Stimulated activated CD4-positive, alpha-beta T cell treated with anti-CD3 and anti-CD28 coated beads, Interleukin-12 subunit alpha, Interleukin-12 subunit beta, amount 100 ng/mL, for 48 hours (primary cell): ENCODE data around the gene CEMIP.
"Not testable (repeated sequence)": the region's sequence is repeated elsewhere in the genome, so short reads cannot be mapped to it uniquely, and the experiment has no call there.

Source experiments
- DNase-seq, 3 donors: peaks; one replicate each; pipeline ENCODE4 v3.0.0-alpha.2; 2020; ENCODE audit warnings: low read depth in 2 of 3, low spot score in 1 of 3

The CEMIP gene

DNA sequence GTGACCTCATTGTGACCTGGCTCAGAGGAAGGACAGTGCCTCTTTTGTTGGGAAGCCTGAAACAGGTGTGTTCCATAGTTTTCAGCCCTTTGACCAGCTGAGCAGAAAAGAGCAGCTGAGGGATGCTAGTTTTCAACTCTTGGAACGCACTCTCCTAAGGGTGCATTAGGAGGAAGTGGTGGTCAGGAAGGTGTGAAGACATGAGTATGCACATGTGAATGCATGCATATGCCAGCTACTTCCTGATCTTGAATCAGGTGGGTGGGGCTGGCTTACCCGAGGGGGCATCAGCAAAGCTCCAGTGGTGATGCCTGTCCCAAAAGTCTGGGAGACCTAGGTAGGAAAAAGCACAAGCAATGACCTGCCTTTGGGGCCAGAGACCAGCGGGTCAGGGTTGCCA is 23.3 kb upstream of the CEMIP start:
- DNase-seq: no peak

DNA sequence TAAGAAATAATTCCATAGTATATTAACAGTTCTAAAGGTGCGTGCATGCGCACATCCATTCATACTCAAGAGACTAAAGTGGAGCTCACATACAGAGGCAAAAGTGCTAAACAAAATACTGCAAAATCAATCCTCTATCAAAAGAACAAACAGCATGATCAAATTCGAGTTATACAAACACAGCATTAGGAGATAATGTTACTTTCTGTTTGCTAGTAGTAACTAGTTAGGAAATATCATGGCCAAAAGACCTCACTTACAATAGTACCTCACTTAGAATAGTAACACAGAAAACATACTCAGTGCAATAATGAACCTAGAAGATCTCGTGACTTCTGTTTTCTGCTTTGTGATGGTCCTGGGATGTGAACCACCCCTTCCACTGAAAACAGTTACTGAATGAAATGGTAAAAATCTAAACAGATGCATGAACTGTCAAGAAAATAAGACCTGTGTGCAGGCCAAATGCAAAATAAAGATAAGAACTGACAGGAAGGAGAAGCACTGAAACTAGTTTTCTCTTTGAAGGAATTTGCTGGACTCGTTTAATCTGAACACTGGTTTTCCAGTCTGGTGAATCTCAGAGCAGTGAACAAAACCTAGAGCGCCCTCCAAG is 20.9 kb upstream of the CEMIP start:
- DNase-seq: no peak

- DNase-seq: no peak
These were observed 18.2 kb upstream of the CEMIP start for GRCh38 chr15:80760960-80761359.

- no peak for DNase-seq
These were observed 17.4 kb upstream of the CEMIP start for GRCh38 chr15:80761754-80762153.

GRCh38 chr15:80763235-80763634 is 15.9 kb upstream of the CEMIP start:
- DNase-seq: not testable (repeated sequence)

GRCh38 chr15:80764535-80764934 is 14.6 kb upstream of the CEMIP start:
- DNase-seq: no peak

- DNase-seq: no peak
These were observed 12.9 kb upstream of the CEMIP start for GRCh38 chr15:80766275-80766674.

GRCh38 chr15:80768158-80768557 is 11.0 kb upstream of the CEMIP start:
- DNase-seq: no peak

GRCh38 chr15:80769153-80769828 is 9.9 kb upstream of the CEMIP start:
- no peak for DNase-seq

- no peak for DNase-seq
These were observed 9.1 kb upstream of the CEMIP start for GRCh38 chr15:80769829-80770705.

GRCh38 chr15:80773122-80773551 is 6.0 kb upstream of the CEMIP start:
- DNase-seq: no peak

DNA sequence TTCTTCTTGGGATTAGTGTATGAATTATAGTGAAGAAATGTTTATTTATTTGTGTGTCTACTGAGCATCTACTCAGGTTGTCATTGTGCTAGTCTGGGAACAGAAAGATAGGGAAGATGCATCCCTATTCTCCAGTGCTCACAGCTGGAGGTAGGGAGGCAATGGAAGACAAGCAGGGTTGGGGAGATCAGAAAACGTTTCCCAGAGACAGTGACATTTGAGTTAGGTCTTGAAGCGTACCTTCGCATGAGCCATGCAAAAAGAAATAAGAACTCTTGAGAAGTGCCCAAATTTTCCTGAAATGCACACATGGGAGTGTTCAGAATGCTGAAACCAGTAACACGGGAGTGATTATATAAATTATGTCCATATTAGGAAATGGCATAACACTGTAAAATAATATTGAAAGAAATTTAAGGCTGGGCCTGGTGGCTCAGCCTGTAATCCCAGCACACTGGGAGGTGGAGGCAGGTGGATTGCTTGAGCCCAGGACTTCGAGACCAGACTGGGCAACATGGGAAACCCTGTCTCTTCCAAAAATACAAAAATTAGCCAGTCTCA is 5.3 kb upstream of the CEMIP start:
- no peak for DNase-seq

DNA sequence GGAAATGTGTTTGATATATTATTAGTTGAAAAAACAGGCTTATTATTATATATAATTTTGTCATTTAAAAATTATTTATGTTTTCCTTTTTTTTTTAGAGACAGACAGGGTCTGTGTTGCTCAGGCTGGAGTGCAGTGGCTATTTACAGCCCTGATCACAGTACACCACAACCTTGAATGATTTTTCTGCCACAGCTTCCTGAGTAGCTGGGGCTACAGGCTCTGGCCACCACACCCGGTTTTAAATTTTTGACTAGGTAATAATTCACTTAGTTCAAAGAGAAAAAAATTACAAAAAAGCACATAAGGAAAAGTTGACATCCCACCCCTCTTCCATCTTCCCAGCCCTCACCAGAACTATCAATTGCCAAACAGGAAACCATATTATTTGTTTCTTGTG is 4.7 kb upstream of the CEMIP start:
- DNase-seq: no peak

DNA sequence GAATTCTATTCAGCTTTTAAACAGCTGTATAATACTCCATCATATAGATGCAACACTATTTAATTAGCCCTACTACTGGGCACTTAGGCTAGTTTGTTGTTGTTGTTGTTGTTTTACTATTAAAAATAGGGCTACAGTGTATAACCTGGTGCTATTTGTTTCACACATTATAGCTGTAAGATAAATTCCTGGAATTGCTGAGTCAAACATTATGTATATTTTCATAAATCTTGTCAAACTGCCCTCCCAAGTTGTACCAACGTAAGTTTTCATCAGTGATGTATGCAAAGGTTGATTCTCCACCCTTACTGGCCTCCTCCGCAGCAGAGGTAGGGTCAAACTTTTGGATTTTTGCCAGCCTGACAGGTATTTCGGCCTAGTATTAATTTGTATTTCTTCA is 3.8 kb upstream of the CEMIP start:
- DNase-seq: no peak

DNA sequence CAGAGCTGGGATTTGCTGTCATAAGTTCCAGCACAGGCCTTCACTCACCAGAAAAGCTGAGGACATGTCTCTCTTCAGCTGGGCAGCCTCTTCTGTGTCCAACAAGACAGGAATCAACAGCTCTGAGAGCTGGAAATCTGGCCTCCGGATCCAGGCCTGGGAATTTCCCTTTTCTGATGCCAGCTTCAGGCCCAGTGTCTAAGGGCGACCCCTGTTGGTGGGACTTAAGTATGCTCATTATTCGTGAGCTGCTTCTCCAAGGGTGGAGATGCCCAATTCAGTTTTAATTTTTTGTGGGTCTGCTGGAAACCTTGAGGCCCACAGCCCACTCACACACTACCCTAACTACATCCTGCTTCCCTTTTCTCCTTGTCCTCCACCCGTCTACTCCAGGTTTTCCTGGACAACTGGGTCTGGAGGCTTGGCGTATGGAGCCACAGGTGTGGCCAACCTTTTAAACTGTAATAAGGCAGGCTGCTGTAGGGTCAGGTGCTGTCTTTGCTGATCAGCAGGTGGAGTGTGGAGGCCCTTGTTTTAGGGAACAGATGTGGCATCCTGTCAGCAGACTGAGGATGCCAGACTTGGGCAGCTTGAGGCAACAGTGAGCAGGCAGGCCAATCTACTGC is 2.6 kb upstream of the CEMIP start:
- DNase-seq: peak; percentile 27 to 71 (median 65)

- DNase-seq: no peak
These were observed 2.0 kb upstream of the CEMIP start for GRCh38 chr15:80777137-80777536.

- no peak for DNase-seq
These were observed 1.1 kb upstream of the CEMIP start for GRCh38 chr15:80777826-80778620.

- no peak for DNase-seq
These were observed 578 bp upstream of the CEMIP start for GRCh38 chr15:80778621-80778963.

- DNase-seq: no peak
These were observed 667 bp downstream of the CEMIP start for GRCh38 chr15:80779658-80780415.
